ENCODE data around the gene CAMK2N2.

Gene CAMK2N2

DNA sequence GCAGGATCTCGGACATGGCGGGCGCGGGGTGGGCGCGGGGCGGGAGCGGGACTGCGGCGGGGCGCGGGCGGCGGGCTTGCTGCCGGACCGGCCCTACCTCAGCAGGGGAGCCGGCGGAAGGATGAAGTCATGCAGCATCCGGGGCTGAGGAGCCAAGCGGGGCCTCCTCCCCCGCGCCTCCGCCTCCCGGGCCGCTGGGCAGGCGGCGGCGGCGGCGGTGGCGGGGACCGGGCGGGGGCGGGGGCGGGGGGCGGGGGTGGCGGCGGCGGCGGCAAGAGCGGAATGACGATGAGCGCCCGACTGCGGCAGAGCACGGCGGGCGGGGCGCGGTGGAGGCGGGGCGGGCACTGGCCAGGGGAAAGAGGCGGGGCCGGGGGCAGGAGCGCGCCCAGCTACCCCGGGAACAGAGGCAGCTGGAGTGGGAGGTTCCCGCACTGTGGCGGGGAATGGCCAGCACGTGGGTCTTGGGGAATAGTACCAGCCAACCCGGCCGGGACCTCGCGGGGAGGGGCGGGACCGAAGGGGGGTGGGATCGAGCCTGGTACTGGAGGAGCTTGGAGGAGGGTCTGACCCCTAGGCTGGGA lies at the start of gene CAMK2N2:
TSS of gene CAMK2N2 (minus strand) at position 284 of the 584 bp plus-strand sequence. CDS start at position 16, 268 bp downstream.
- DNase-seq: peak; percentile 44

GRCh38 chr3:184308744-184309143 lies 47.4 kb upstream of the CAMK2N2 start:
- DNase-seq: no peak

DNA sequence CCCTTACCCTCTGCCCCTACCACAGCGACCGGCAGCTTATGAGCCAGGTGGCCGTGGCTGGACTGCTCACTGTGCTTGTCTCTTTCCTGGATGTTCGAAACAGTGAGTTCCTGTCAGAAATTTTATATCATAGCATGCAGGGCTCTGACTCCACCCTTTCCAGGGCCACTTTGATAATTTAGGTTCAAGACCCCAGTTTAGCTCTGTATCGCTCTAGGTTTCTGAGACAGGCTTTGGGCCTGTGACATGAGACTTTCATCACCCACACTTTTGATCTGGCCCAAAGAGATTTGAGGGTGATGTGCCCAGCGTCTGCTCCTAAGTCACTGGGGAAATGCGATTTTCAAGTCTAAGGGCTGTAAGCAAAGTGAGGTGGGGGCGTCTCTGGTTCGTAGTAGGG lies 46.6 kb upstream of the CAMK2N2 start:
- no peak for DNase-seq

DNA sequence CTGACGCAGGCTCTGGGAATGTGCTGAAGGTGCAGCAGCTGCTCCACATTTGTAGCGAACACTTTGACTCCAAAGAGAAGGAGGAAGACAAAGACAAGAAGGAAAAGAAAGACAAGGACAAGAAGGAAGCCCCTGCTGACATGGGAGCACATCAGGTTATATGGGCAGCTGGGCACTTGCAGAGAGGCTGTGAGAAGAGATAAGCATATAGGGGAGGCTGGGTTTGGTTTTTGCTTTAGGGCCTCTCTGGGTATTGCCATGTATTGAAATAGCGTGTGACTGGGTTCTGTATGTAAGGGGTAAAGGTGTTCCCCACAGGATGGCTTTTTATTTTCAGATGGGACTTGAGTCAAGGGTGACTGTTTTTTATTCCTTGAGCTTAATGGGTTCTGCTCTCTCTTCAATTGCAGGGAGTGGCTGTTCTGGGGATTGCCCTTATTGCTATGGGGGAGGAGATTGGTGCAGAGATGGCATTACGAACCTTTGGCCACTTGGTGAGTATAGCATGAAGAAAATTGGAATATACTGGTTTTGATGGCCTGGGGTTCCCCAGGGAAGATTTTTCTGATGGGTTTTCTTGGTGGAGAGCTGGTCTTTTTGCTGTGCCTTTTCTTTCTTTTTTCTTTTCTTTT lies 45.1 kb upstream of the CAMK2N2 start:
- DNase-seq: no peak

GRCh38 chr3:184305577-184305976 lies 44.2 kb upstream of the CAMK2N2 start:
- no peak for DNase-seq

GRCh38 chr3:184300378-184300720 lies 39.0 kb upstream of the CAMK2N2 start:
- no peak for DNase-seq

GRCh38 chr3:184299488-184300377 lies 38.4 kb upstream of the CAMK2N2 start:
- no peak for DNase-seq

GRCh38 chr3:184298759-184299487 lies 37.6 kb upstream of the CAMK2N2 start, which contains the start of gene PSMD2:
Gene PSMD2 (plus strand): TSS chr3:184299241. CDS start chr3:184299267, 26 bp downstream.
- peak; percentile 99 for DNase-seq

DNA sequence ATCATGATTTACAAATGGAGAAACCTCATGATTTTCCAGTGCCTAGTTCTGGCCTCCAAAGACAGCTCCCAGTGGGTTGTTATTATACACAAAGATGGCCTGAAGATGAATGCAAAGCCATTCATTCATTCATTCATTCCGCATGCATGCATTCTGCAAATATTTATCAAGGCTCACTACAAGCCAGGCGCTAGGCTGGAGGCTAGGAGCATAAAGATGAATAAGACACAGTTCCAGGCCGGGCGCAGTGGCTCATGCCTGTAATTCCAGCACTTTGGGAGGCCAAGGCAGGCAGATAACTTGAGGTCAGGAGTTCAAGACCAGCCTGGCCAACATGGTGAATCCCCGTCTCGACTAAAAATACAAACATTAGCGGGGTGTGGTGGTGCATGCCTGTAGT lies 35.3 kb upstream of the CAMK2N2 start:
- no peak for DNase-seq

GRCh38 chr3:184295771-184296170 lies 34.4 kb upstream of the CAMK2N2 start:
- no peak for DNase-seq

GRCh38 chr3:184291738-184292445 lies 30.5 kb upstream of the CAMK2N2 start:
- no peak for DNase-seq

GRCh38 chr3:184291044-184291737 lies 29.8 kb upstream of the CAMK2N2 start:
- no peak for DNase-seq

- no peak for DNase-seq
Observed at GRCh38 chr3:184290331-184290730, 29.0 kb upstream of the CAMK2N2 start.

DNA sequence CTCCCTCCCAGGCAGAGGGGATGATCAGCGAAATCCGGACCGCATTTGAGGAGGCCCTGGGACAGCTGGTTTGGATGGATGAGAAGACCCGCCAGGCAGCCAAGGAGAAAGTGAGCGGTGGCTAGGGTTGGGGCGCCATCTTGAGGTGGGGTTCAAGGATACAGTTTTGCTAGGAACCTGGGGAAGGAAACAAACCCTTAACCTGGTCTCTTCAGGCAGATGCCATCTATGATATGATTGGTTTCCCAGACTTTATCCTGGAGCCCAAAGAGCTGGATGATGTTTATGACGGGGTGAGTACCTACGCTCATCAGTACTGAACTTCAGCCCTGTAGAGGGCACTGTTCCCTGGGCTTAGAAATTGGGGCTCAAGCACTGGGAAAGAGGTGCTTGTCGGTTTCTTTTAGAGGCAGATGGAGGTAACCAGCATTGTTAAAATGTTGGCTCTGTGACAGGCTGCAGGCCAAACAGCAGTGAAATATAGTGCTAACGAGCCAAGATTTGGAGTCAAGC lies 28.1 kb upstream of the CAMK2N2 start:
- no peak for DNase-seq

DNA sequence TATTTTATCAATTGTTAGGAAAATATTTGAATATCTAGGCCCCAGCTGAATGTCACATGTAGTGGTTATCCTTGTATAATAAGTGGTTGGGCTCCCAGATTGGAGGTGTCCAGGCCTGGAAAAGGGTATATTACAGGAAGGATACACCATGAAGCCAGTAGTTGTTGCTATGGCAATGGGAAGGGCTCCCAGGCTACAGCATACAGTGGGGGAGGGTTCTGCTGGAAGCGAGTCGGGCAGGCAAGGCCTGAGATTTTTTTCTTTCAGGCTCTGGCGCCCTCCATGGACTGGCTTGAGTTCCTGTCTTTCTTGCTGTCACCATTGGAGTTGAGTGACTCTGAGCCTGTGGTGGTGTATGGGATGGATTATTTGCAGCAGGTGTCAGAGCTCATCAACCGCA lies 23.3 kb upstream of the CAMK2N2 start:
- peak; percentile 79 for DNase-seq

- no peak for DNase-seq
Observed at GRCh38 chr3:184283681-184284080, 22.3 kb upstream of the CAMK2N2 start.

DNA sequence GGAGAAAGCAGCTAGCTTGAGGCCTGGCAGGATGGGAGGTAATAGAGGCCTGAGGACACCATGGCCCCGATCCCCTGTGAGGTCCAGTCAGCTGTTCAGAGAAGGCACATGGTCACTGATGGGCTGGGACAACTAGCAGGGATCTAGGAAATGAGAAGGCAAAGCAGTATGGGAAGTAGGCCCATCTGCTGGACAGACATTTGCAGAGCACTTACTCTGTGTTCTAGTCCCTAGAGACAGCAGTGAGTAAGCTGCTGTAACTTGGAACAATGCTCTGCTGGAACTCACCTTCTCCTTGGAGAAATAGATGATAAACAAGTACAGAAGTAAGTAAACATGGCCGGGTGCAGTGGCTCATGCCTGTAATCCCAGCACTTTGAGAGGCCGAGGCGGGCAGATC lies 21.6 kb upstream of the CAMK2N2 start:
- no peak for DNase-seq

DNA sequence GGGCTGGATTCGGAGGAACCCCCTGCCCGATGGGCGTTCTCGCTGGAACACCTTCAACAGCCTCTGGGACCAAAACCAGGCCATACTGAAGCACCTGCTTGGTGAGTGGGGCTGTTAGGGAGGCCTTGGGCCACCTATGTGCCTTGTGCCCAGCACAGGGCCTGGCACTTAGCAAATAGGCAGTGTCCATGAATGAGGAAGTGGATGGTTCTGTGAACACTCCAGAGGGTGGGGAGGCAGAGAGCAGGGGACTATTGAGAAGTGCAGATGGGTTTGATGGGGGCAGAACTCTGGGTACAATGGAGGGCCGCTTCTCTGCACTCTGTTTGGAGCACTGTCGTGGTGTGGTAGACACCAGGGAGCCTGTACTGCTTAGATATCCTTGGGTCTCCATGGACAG lies 16.0 kb upstream of the CAMK2N2 start:
- no peak for DNase-seq

- DNase-seq: no peak
Observed at GRCh38 chr3:184275961-184276910, 14.9 kb upstream of the CAMK2N2 start, which contains the start of gene ECE2. Gene ECE2 (plus strand): TSS chr3:184276022. CDS start chr3:184276154, 132 bp downstream.

GRCh38 chr3:184275381-184275701 lies 14.0 kb upstream of the CAMK2N2 start:
- DNase-seq: no peak
